ENCODE results near the gene SEMA5B. TPM values are rescaled to one million over a fixed set of nuclear protein-coding genes. Genes with fewer than 3 reads are reported as not detected.

SEMA5B gene
- total RNA-seq, 2 experiments from 2014 or later, result 0.13 to 2.3 TPM

DNA sequence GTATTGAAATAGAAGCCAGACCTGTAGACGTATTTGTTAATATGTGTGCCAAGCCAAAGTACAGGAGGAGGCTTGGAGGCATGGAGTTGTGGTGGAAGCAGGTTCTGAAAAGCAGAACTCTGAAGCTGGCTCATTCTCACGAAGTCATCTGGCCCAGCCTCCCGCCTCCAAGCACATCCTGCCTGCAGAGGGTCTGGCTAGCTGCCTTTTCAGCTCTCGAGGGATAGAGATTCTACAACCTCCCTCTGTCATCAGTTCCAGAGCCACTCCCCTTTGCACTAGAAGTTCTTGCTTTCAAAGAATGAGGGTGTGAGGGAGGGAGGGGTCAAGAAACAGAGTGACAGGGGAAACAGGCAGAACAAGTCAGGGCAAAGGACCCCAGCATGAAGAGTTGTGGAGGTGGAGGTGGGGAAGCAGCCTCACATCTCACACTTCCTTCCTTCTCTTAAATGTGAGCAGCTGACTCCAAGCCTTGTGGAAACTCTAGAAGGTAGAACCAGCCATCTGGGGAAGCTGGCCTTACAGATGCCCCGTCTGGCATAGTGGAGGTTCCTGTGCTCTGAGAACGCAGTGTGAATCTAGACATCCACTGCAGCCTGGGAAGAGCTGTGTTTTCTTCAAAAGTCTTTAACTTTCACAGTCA lies 137.4 kb downstream of the SEMA5B start:
- Histone ChIP-seq H2AFZ (ENCODE audit: low read length) (no peak overlapping the region), H3K9me3 (ENCODE audit: low read length) (no peaks in the 10 kb centered on the region), H3K4me3 (ENCODE audit: low read depth, low read length, poor library complexity, severe bottlenecking) (no peak overlapping the region), H3K27ac (ENCODE audit: low read depth, low read length, poor library complexity, severe bottlenecking) (no peak overlapping the region), H3K79me2 (ENCODE audit: insufficient read depth, low read depth, low read length) (no peaks in the 10 kb centered on the region), H3K4me2 (ENCODE audit: low read length) (no peak overlapping the region), H3K36me3 (ENCODE audit: insufficient read depth, low read length) (no peaks in the 10 kb centered on the region), H3K4me1 (ENCODE audit: insufficient read depth, low read length, poor library complexity, severe bottlenecking) (no peaks in the 10 kb centered on the region), H4K20me1 (ENCODE audit: insufficient read depth, low read length) (no peaks in the 10 kb centered on the region), H3K9me2 (ENCODE audit: insufficient read depth, low read length) (no peaks in the 10 kb centered on the region)
- TF ChIP-seq, protein P1, sequence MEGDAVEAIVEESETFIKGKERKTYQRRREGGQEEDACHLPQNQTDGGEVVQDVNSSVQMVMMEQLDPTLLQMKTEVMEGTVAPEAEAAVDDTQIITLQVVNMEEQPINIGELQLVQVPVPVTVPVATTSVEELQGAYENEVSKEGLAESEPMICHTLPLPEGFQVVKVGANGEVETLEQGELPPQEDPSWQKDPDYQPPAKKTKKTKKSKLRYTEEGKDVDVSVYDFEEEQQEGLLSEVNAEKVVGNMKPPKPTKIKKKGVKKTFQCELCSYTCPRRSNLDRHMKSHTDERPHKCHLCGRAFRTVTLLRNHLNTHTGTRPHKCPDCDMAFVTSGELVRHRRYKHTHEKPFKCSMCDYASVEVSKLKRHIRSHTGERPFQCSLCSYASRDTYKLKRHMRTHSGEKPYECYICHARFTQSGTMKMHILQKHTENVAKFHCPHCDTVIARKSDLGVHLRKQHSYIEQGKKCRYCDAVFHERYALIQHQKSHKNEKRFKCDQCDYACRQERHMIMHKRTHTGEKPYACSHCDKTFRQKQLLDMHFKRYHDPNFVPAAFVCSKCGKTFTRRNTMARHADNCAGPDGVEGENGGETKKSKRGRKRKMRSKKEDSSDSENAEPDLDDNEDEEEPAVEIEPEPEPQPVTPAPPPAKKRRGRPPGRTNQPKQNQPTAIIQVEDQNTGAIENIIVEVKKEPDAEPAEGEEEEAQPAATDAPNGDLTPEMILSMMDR (conservative IDR thresholded peaks at IDR 0.05; ENCODE audit: low read length), result no peak
- TF ChIP-seq EZH2phosphoT487 (IDR thresholded peaks at IDR 0.05; ENCODE audit: borderline replicate concordance, low read depth, low read length), result no peak
- intact Hi-C loops (cut with micrococcal nuclease; ENCODE audit: unreplicated experiment), result no loop called here
- peak; percentile 13 for DNase-seq (ENCODE audit: low spot score)
- no TSS peak for BruUV-seq (replicated peaks)
- ChIA-PET CTCF (ENCODE audit: unreplicated experiment) (no interaction called here), POLR2A (no interaction called here)

DNA sequence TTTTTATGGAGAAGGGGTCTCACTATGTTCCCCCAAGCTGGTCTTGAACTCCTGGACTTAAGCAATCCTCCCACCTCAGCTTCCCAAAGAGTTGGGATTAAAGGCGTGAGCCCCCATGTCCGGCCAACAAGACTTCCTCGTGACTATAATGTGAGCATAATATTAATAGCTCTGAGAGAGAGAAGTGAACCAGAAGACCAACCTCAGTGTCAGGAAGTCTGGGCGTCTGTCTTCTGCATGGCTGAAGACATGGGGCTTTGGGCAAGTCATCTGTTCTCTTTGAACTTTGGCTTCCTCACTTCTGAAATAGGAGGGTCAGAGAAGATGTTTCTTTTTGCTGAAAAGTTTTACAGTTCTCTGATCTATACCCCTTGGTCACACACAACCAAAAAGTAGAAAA lies 140.6 kb downstream of the SEMA5B start:
- Histone ChIP-seq H3K4me1 (ENCODE audit: insufficient read depth, low read length, poor library complexity, severe bottlenecking) (no peaks in the 10 kb centered on the region), H3K27ac (ENCODE audit: low read depth, low read length, poor library complexity, severe bottlenecking) (no peak overlapping the region), H2AFZ (ENCODE audit: low read length) (no peak overlapping the region), H3K9me2 (ENCODE audit: insufficient read depth, low read length) (no peaks in the 10 kb centered on the region), H3K4me2 (ENCODE audit: low read length) (no peak overlapping the region), H3K9me3 (ENCODE audit: low read length) (no peaks in the 10 kb centered on the region), H3K4me3 (ENCODE audit: low read depth, low read length, poor library complexity, severe bottlenecking) (no peak overlapping the region), H3K79me2 (ENCODE audit: insufficient read depth, low read depth, low read length) (no peaks in the 10 kb centered on the region), H4K20me1 (ENCODE audit: insufficient read depth, low read length) (no peaks in the 10 kb centered on the region), H3K36me3 (ENCODE audit: insufficient read depth, low read length) (no peaks in the 10 kb centered on the region)
- DNase-seq (ENCODE audit: low spot score), result peak; percentile 18
- intact Hi-C loops (cut with micrococcal nuclease; ENCODE audit: unreplicated experiment), result no loop called here
- CTCF ChIA-PET (ENCODE audit: unreplicated experiment), result no interaction called here
- BruUV-seq (replicated peaks), result no TSS peak
- TF ChIP-seq, protein P1 (conservative IDR thresholded peaks at IDR 0.05; ENCODE audit: low read length), result no peak
- TF ChIP-seq EZH2phosphoT487 (IDR thresholded peaks at IDR 0.05; ENCODE audit: borderline replicate concordance, low read depth, low read length), result no peak
- POLR2A ChIA-PET, result interaction anchor here (0.8 kb wide), 1 partner anchor 35 kb away, joined by 4 read pairs; no protein-coding TSS in a partner anchor

DNA sequence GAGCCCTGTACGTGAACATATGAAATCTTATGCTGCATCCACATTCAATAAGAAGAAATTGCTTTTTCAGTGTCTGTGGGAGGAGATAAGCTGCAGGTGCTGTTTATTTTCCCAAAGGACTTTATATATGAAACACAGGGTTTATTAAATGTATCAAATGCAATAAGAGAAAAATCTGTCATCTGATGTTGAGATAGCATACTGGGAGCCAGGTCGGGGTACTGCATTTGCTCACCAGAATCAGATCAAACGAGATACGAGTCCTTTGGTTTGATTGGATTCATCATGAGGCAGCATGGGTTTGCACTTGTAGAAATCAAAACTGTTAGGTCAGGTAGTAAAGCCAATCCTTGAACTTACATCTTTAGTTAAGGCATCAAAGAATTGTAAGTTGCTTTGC lies 141.3 kb downstream of the SEMA5B start:
- intact Hi-C loops (cut with micrococcal nuclease; ENCODE audit: unreplicated experiment), result no loop called here
- POLR2A ChIA-PET, result interaction anchor here (0.7 kb wide), 1 partner anchor 83 kb away, joined by 3 read pairs; no protein-coding TSS in a partner anchor
- H3K36me3 ChIP-seq (ENCODE audit: insufficient read depth, low read length), result no peaks in the 10 kb centered on the region
- no peak overlapping the region for H3K4me2 ChIP-seq (ENCODE audit: low read length)
- no peak overlapping the region for H3K4me3 ChIP-seq (ENCODE audit: low read depth, low read length, poor library complexity, severe bottlenecking)
- H3K9me2 ChIP-seq (ENCODE audit: insufficient read depth, low read length), result no peaks in the 10 kb centered on the region
- no TSS peak for BruUV-seq (replicated peaks)
- H3K4me1 ChIP-seq (ENCODE audit: insufficient read depth, low read length, poor library complexity, severe bottlenecking), result no peaks in the 10 kb centered on the region
- no peak overlapping the region for H2AFZ ChIP-seq (ENCODE audit: low read length)
- DNase-seq (ENCODE audit: low spot score), result no peak
- TF ChIP-seq, protein P1 (conservative IDR thresholded peaks at IDR 0.05; ENCODE audit: low read length), result no peak
- TF ChIP-seq EZH2phosphoT487 (IDR thresholded peaks at IDR 0.05; ENCODE audit: borderline replicate concordance, low read depth, low read length), result no peak
- no peaks in the 10 kb centered on the region for H3K9me3 ChIP-seq (ENCODE audit: low read length)
- no peak overlapping the region for H3K27ac ChIP-seq (ENCODE audit: low read depth, low read length, poor library complexity, severe bottlenecking)
- CTCF ChIA-PET (ENCODE audit: unreplicated experiment), result no interaction called here
- H3K79me2 ChIP-seq (ENCODE audit: insufficient read depth, low read depth, low read length), result no peaks in the 10 kb centered on the region
- no peaks in the 10 kb centered on the region for H4K20me1 ChIP-seq (ENCODE audit: insufficient read depth, low read length)
